ENCODE measurements around the gene GPR78.

- no peak for TF ChIP-seq TCF7 (CRISPR knock-in tag; IDR thresholded peaks at IDR 0.05; ENCODE audit: low read depth)
- no peak for TF ChIP-seq PRRX2 (CRISPR knock-in tag; IDR thresholded peaks at IDR 0.05)
- no peak for TF ChIP-seq PRDM15 (CRISPR knock-in tag; IDR thresholded peaks at IDR 0.05)
- TF ChIP-seq CREB1 (CRISPR knock-in tag; IDR thresholded peaks at IDR 0.05): no peak
Observed at GRCh38 chr4:8582436-8582835, 2.2 kb downstream of the GPR78 start.
